PC-3 (cell line): ENCODE results near the gene DIP2C. TPM values are rescaled to one million over a fixed set of nuclear protein-coding genes. Genes with fewer than 3 reads are reported as not detected.

ENCODE experiments used
- ATAC-seq: fragments of 200-7000 bp; cut with Tn5 transposase; 2 replicates; pipeline ENCODE4 v1.9.1; 2020; ENCODE audit warnings: mild to moderate bottlenecking, moderate library complexity
- BruUV-seq: library from RNA; stranded (reverse); fragments of 400-500 nt; replicated peaks from 2 replicates; lab custom pipeline; 2021; lab: Mats Ljungman, UMichigan
- CTCF ChIA-PET: fragments of 300-600 bp; sonication (Branson Sonifier 250); formaldehyde crosslinking; loops from one replicate; lab custom pipeline; 2022; ENCODE audit warnings: antibody characterized with exemption; lab: Charles Lee
- POLR2A ChIA-PET: fragments of 300-600 bp; sonication (Branson Sonifier 250); formaldehyde crosslinking; loops from one replicate; lab custom pipeline; 2022; ENCODE audit warnings: antibody characterized with exemption; ENCODE audit not compliant: unreplicated experiment; lab: Charles Lee
- DNase-seq: peaks from one replicate; pipeline ENCODE4 v3.0.0-alpha.2; 2015
- H2AFZ ChIP-seq: fragments of 300-600 bp; sonication (generic); 2 replicates; pipeline ENCODE4 v1.6.0; 2016; ENCODE audit warnings: antibody characterized with exemption, low read length
- H3F3A ChIP-seq: fragments of 300-600 bp; sonication (generic); one replicate; pipeline ENCODE4 v1.6.0; 2017; ENCODE audit warnings: antibody characterized with exemption, low read length, control low read depth, mild to moderate bottlenecking; ENCODE audit not compliant: unreplicated experiment
- H3K27ac ChIP-seq: fragments of 300-600 bp; sonication (generic); 2 replicates; pipeline ENCODE4 v1.5.1; 2016; ENCODE audit warnings: mild to moderate bottlenecking, low read length
- H3K27me3 ChIP-seq: fragments of 300-600 bp; sonication (generic); 2 replicates; pipeline ENCODE4 v1.6.1; 2016; ENCODE audit warnings: low read length, mixed read lengths
- H3K36me3 ChIP-seq: fragments of 300-600 bp; sonication (generic); 2 replicates; pipeline ENCODE4 v1.6.1; 2016; ENCODE audit warnings: low read depth, mixed run types, low read length, mixed read lengths
- H3K4me1 ChIP-seq: fragments of 300-600 bp; sonication (generic); 2 replicates; pipeline ENCODE4 v1.5.1; 2016; ENCODE audit warnings: low read length; ENCODE audit not compliant: insufficient read depth
- H3K4me2 ChIP-seq: fragments of 300-600 bp; sonication (generic); 2 replicates; pipeline ENCODE4 v1.6.0; 2016; ENCODE audit warnings: low read length
- H3K4me3 ChIP-seq: fragments of 300-600 bp; sonication (generic); 2 replicates; pipeline ENCODE4 v1.5.1; 2016; ENCODE audit warnings: mild to moderate bottlenecking, low read length, mixed read lengths
- H3K79me2 ChIP-seq: fragments of 300-600 bp; sonication (generic); 2 replicates; pipeline ENCODE4 v1.6.1; 2017; ENCODE audit warnings: low read length, mixed read lengths
- H3K9ac ChIP-seq: fragments of 300-600 bp; sonication (generic); 2 replicates; pipeline ENCODE4 v1.6.0; 2016; ENCODE audit warnings: mild to moderate bottlenecking, low read length
- H3K9me2 ChIP-seq: fragments of 300-600 bp; sonication (generic); replicated peaks from 2 replicates; pipeline ENCODE4 v1.6.1; 2016; ENCODE audit warnings: mixed run types, low read length, mixed read lengths
- H3K9me3 ChIP-seq: fragments of 300-600 bp; sonication (generic); 2 replicates; pipeline ENCODE4 v1.6.1; 2016; ENCODE audit warnings: low read length, mixed read lengths
- H4K20me1 ChIP-seq: fragments of 300-600 bp; sonication (generic); 2 replicates; pipeline ENCODE4 v1.6.1; 2016; ENCODE audit warnings: low read length, mixed read lengths
- EZH2 ChIP-seq: fragments of 300-600 bp; sonication (generic); IDR thresholded peaks from one replicate; pipeline ENCODE4 v1.6.1; 2017; ENCODE audit warnings: antibody characterized with exemption, mild to moderate bottlenecking, low read length; ENCODE audit not compliant: unreplicated experiment
- EZH2phosphoT487 ChIP-seq: fragments of 300-600 bp; sonication (generic); IDR thresholded peaks from 2 replicates; pipeline ENCODE4 v1.6.1; 2018; ENCODE audit warnings: mild to moderate bottlenecking, antibody characterized with exemption, low read length, borderline replicate concordance
- intact Hi-C: fragments of 100-400 bp; cut with micrococcal nuclease; formaldehyde crosslinking; loops from 2 replicates; pipeline ENCODE4 v1.9.0; 2023
- total RNA-seq: library from RNA; depleted of rRNA; stranded (reverse); fragments of >200 nt; gene quantifications from 2 replicates; pipeline ENCODE4 v1.2.3, GENCODE V29; 2014
- TF ChIP-seq, protein P1 (sequence below): fragments of 300-600 bp; sonication (generic); conservative IDR thresholded peaks from 2 replicates; pipeline ENCODE4 v1.5.1; 2017; ENCODE audit warnings: antibody characterized with exemption, low read depth, mild to moderate bottlenecking, low read length

The DIP2C gene
- total RNA-seq, 1 experiment from 2014 or later: 3.1 TPM

GRCh38 chr10:343231-344220 lies 345.9 kb downstream of the DIP2C start:
- no peaks in the 10 kb centered on the region for H3K9me3 ChIP-seq
- H4K20me1 ChIP-seq: no peaks in the 10 kb centered on the region
- ATAC-seq (no peak), DNase-seq (no peak)
- H3K27ac ChIP-seq: no peak overlapping the region
- no peak overlapping the region for H2AFZ ChIP-seq
- POLR2A ChIA-PET: no interaction called here
- CTCF ChIA-PET: no interaction called here
- H3K27me3 ChIP-seq: no peaks in the 10 kb centered on the region
- no TSS peak for BruUV-seq
- H3K9me2 ChIP-seq: no peaks in the 10 kb centered on the region
- H3K36me3 ChIP-seq: no peaks in the 10 kb centered on the region
- H3K4me2 ChIP-seq: no peak overlapping the region
- no peak overlapping the region for H3K9ac ChIP-seq
- intact Hi-C loops: no loop called here
- H3F3A ChIP-seq: peaks cover 3% of the 10 kb centered on the region
- no peak for TF ChIP-seq EZH2
- TF ChIP-seq EZH2phosphoT487: no peak
- TF ChIP-seq, protein P1, sequence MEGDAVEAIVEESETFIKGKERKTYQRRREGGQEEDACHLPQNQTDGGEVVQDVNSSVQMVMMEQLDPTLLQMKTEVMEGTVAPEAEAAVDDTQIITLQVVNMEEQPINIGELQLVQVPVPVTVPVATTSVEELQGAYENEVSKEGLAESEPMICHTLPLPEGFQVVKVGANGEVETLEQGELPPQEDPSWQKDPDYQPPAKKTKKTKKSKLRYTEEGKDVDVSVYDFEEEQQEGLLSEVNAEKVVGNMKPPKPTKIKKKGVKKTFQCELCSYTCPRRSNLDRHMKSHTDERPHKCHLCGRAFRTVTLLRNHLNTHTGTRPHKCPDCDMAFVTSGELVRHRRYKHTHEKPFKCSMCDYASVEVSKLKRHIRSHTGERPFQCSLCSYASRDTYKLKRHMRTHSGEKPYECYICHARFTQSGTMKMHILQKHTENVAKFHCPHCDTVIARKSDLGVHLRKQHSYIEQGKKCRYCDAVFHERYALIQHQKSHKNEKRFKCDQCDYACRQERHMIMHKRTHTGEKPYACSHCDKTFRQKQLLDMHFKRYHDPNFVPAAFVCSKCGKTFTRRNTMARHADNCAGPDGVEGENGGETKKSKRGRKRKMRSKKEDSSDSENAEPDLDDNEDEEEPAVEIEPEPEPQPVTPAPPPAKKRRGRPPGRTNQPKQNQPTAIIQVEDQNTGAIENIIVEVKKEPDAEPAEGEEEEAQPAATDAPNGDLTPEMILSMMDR: no peak
- H3K4me3 ChIP-seq: no peak overlapping the region
- H3K79me2 ChIP-seq: no peaks in the 10 kb centered on the region
- H3K4me1 ChIP-seq: peaks cover 10% of the 10 kb centered on the region

GRCh38 chr10:341081-341740 lies 348.3 kb downstream of the DIP2C start:
- Histone ChIP-seq H3K4me2 (no peak overlapping the region), H2AFZ (no peak overlapping the region), H4K20me1 (no peaks in the 10 kb centered on the region), H3K9me3 (no peaks in the 10 kb centered on the region), H3F3A (peaks cover 3% of the 10 kb centered on the region), H3K9me2 (no peaks in the 10 kb centered on the region), H3K27ac (no peak overlapping the region), H3K36me3 (no peaks in the 10 kb centered on the region), H3K4me3 (no peak overlapping the region), H3K4me1 (peaks cover 28% of the 10 kb centered on the region), H3K9ac (no peak overlapping the region), H3K79me2 (no peaks in the 10 kb centered on the region), H3K27me3 (no peaks in the 10 kb centered on the region)
- no TSS peak for BruUV-seq
- intact Hi-C loops: no loop called here
- DNase-seq: no peak
- POLR2A ChIA-PET: no interaction called here
- TF ChIP-seq, protein P1: no peak
- TF ChIP-seq EZH2phosphoT487: no peak
- TF ChIP-seq EZH2: no peak
- CTCF ChIA-PET: no interaction called here
- no peak for ATAC-seq
